Thyroid gland (tissue), 4 donors: Measurements from ENCODE around the gene EID3.

Source experiments
- POLR2A ChIP-seq, 2 donors: fragments of 450-650 bp; IDR thresholded peaks; one replicate each; pipeline ENCODE4 v1.6.1; 2017; ENCODE audit warnings: antibody characterized with exemption in 2 of 2, mild to moderate bottlenecking in 2 of 2, moderate library complexity in 1 of 2
- TF ChIP-seq, protein P1 (sequence below), 6 experiments: fragments of 200-600 bp in 3 of 6; fragments of 450-650 bp in 3 of 6; sonication (generic) in 3 of 6; IDR thresholded peaks; one replicate each; pipeline ENCODE4 v1.5.1; 2016 to 2019; ENCODE audit warnings: antibody characterized with exemption in 6 of 6, mild to moderate bottlenecking in 2 of 6, inconsistent platforms in 1 of 6, moderate library complexity in 1 of 6

DNA sequence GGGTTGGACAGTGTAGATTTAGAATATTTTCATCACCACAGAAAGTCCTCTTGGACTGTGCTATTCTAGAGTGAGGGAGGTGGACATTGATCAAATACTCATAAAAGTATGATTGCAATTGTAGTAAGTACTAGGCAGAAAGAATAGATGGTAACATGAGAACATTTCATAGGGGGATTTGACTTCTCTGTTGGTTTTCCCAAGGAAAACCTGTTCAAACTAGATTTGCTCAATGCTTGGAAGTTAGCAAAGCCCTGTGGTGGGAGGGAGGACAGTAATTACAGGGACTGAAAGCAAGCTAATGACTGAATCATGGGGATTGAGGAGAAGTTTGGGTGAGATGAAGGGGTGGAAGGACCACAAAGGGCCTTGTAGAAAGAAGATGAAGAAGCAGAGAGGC lies 24.4 kb upstream of the EID3 start:
- TF ChIP-seq, protein P1, sequence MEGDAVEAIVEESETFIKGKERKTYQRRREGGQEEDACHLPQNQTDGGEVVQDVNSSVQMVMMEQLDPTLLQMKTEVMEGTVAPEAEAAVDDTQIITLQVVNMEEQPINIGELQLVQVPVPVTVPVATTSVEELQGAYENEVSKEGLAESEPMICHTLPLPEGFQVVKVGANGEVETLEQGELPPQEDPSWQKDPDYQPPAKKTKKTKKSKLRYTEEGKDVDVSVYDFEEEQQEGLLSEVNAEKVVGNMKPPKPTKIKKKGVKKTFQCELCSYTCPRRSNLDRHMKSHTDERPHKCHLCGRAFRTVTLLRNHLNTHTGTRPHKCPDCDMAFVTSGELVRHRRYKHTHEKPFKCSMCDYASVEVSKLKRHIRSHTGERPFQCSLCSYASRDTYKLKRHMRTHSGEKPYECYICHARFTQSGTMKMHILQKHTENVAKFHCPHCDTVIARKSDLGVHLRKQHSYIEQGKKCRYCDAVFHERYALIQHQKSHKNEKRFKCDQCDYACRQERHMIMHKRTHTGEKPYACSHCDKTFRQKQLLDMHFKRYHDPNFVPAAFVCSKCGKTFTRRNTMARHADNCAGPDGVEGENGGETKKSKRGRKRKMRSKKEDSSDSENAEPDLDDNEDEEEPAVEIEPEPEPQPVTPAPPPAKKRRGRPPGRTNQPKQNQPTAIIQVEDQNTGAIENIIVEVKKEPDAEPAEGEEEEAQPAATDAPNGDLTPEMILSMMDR (IDR thresholded peaks at IDR 0.05), result no peak
- TF ChIP-seq POLR2A (IDR thresholded peaks at IDR 0.05), result no peak
